ENCODE results near the gene DDX5. TPM values are rescaled to one million over a fixed set of nuclear protein-coding genes. Genes with fewer than 3 reads are reported as not detected.

Gene DDX5
- total RNA-seq (2016; rRNA removed; fragmentation: Illumina TruSeq; extraction: Trizol) (503 and 539 TPM in 2 replicates), polyA plus RNA-seq (2011; rRNA removed) (622 and 684 TPM in 2 replicates), polyA minus RNA-seq (2011; rRNA and poly(A)+ RNA removed; ENCODE audit: low replicate concordance) (1,158 and 1,526 TPM in 2 replicates), Bru-seq, nascent RNA (percentile 100 among the genes with signal in this experiment), BruChase-seq, experiment 1, labeled RNA remaining after a 6-hour chase (percentile 100 among the genes with signal in this experiment), BruChase-seq, experiment 2, labeled RNA remaining after a 2-hour chase (percentile 100 among the genes with signal in this experiment)
- 84.1 and 89.7 TPM in 2 replicates for total RNA-seq (2016; cell fraction: cytosol; rRNA removed; fragmentation: Illumina TruSeq; extraction: Trizol; ENCODE audit: low read depth)
- 489 and 528 TPM in 2 replicates for total RNA-seq (2016; cell fraction: insoluble cytoplasmic fraction; rRNA removed; fragmentation: Illumina TruSeq; extraction: Trizol)
- total RNA-seq (2016; cell fraction: membrane; rRNA removed; fragmentation: Illumina TruSeq; extraction: Trizol), result 116 and 157 TPM in 2 replicates
- 878 and 919 TPM in 2 replicates for total RNA-seq (2016; cell fraction: nucleus; rRNA removed; fragmentation: Illumina TruSeq; extraction: Trizol)
- polyA plus RNA-seq (2011; cell fraction: cytosol; rRNA removed), result 569 and 613 TPM in 2 replicates
- polyA plus RNA-seq (2011; cell fraction: nucleus; rRNA removed), result 1,237 and 1,431 TPM in 2 replicates
- polyA plus RNA-seq (2012), result 388 and 421 TPM in 2 replicates
- 39.4 and 49.0 TPM in 2 replicates for polyA plus RNA-seq (2016; cell fraction: cytosol; fragmentation: Illumina TruSeq; extraction: Trizol; ENCODE audit: low read depth)
- 620 and 627 TPM in 2 replicates for polyA plus RNA-seq (2016; cell fraction: insoluble cytoplasmic fraction; fragmentation: Illumina TruSeq; extraction: Trizol; ENCODE audit: low read depth)
- 60.1 and 80.5 TPM in 2 replicates for polyA plus RNA-seq (2016; cell fraction: membrane; fragmentation: Illumina TruSeq; extraction: Trizol; ENCODE audit: low read depth)
- 1,021 and 1,036 TPM in 2 replicates for polyA plus RNA-seq (2016; cell fraction: nucleus; fragmentation: Illumina TruSeq; extraction: Trizol; ENCODE audit: insufficient read depth, low read depth)
- 501 and 518 TPM in 2 replicates for polyA minus RNA-seq (2011; cell fraction: cytosol; rRNA and poly(A)+ RNA removed)
- polyA minus RNA-seq (2011; cell fraction: nucleus; rRNA and poly(A)+ RNA removed), result 2,012 and 2,066 TPM in 2 replicates
- long read RNA-seq, experiment 1, transcript DDX5-201 (13 exons, 2,554 nt), result major isoform, 480 of 600 reads
- long read RNA-seq, experiment 1, partial matches to known transcripts, result 66 of 600 reads
- long read RNA-seq, experiment 1, other reads (novel, unspliced or antisense), result 48 of 600 reads
- long read RNA-seq, experiment 2, transcript DDX5-201 (13 exons, 2,554 nt), result major isoform, 256 of 458 reads
- long read RNA-seq, experiment 2, partial matches to known transcripts, result 76 of 458 reads
- long read RNA-seq, experiment 2, other reads (novel, unspliced or antisense), result 123 of 458 reads

- peak; percentile 44 for FAIRE-seq
- 1% methylated on average over 30 of the region's 31 CpGs for WGBS (ENCODE audit: low lambda C conversion rate)
- peak within 1 kb of the TSS; percentile 99 for H3K27ac ChIP-seq (ENCODE audit: extremely low read length, insufficient read depth, low read length)
- H4K20me1 ChIP-seq (ENCODE audit: insufficient read depth, low read length), result peaks cover 55% of the 10 kb centered on the region
- H3K4me1 ChIP-seq (ENCODE audit: insufficient read depth, low read length), result peaks cover 49% of the 10 kb centered on the region
- ChIA-PET POLR2A (interaction anchor here (0.7 to 4.1 kb wide), 38 partner anchors 10 to 732 kb away, joined by 3 to 202 read pairs (median 4); partner anchors contain the start of genes CCDC47, DDX42, GNA13 and LRRC37A3), CTCF (ENCODE audit: low intra/inter-chr PET ratio, low total read pairs) (no interaction called here)
- in situ Hi-C loops (cut with HindIII; ENCODE audit: extremely low pct_ligation_motif_present, low pct_unique_long_range_greater_than_20kb), result loop anchor here (10.0 kb wide), 1 partner anchor 661 kb away; the partner anchor contains the start of gene SMARCD2
- peak within 1 kb of the TSS; percentile 81 for H3K4me2 ChIP-seq (ENCODE audit: low read depth, low read length)
- H3K4me3 ChIP-seq (replicated peaks in 1 of 3; ENCODE audit: insufficient read depth in 1 of 3, low read depth in 2 of 3, low read length in 3 of 3), result peak within 1 kb of the TSS; percentile 94 to 100 (median 99)
- peaks cover 20 to 56% of the 10 kb centered on the region in 2 experiments for H3K36me3 ChIP-seq (replicated peaks in 1 of 2; ENCODE audit: control insufficient read depth in 1 of 2, insufficient read depth in 2 of 2, low read length in 2 of 2)
- H3K9me3 ChIP-seq (ENCODE audit: low read length), result no peaks in the 10 kb centered on the region
- peak within 1 kb of the TSS; percentile 100 for H3K9ac ChIP-seq (ENCODE audit: insufficient read depth, low read depth, low read length)
- H3K27me3 ChIP-seq (ENCODE audit: control insufficient read depth in 1 of 2, insufficient read depth in 2 of 2, low read length in 2 of 2), result peaks cover 0 to 3% of the 10 kb centered on the region in 2 experiments; a peak in 1 of 5 replicates
- H3K79me2 ChIP-seq (ENCODE audit: insufficient read depth, low read length), result peaks cover 66% of the 10 kb centered on the region
- no TSS peak for BruUV-seq (replicated peaks)
- peak; percentile 97 for DNase-seq (ENCODE audit: low spot score)
- no peak within 1 kb of the TSS for H2AFZ ChIP-seq (ENCODE audit: low read length)
- ATAC-seq, result peak; percentile 74
- intact Hi-C loops (cut with micrococcal nuclease; ENCODE audit: unreplicated experiment), result loop anchor here (5.0 kb wide), 1 partner anchor 156 kb away; the partner anchor contains the start of gene SMURF2
- TF ChIP-seq ZNF121 (CRISPR knock-in tag; IDR thresholded peaks at IDR 0.05) (no peak), ZNF280D (CRISPR knock-in tag; IDR thresholded peaks at IDR 0.05) (no peak), ZNF552 (CRISPR knock-in tag; IDR thresholded peaks at IDR 0.05; ENCODE audit: borderline replicate concordance) (no peak), RFX3 (CRISPR knock-in tag; IDR thresholded peaks at IDR 0.05) (no peak), ZBTB25 (CRISPR knock-in tag; IDR thresholded peaks at IDR 0.05) (no peak), PRDM15 (CRISPR knock-in tag; IDR thresholded peaks at IDR 0.05) (no peak), GATA4 (IDR thresholded peaks at IDR 0.05; ENCODE audit: borderline replicate concordance, low read depth) (peak; percentile 86), ZSCAN20 (CRISPR knock-in tag; IDR thresholded peaks at IDR 0.05; ENCODE audit: borderline replicate concordance) (0 out of 2 replicates have a peak, but pooled peaks have one; percentile 18)
Observed at GRCh38 chr17:64506201-64506575, at the start of gene DDX5. Gene DDX5 (minus strand): TSS chr17:64506289. CDS start chr17:64506119, 170 bp downstream.

Data from HepG2 (cell line).